ENCODE data around the gene SLC35E1. TPM values are rescaled to one million over a fixed set of nuclear protein-coding genes. Genes with fewer than 3 reads are reported as not detected.

SLC35E1 gene
- total and polyA plus RNA-seq, 2 of the 4 experiments (the other 2 are of a cell fraction) = 22.6 to 38.0 TPM

DNA sequence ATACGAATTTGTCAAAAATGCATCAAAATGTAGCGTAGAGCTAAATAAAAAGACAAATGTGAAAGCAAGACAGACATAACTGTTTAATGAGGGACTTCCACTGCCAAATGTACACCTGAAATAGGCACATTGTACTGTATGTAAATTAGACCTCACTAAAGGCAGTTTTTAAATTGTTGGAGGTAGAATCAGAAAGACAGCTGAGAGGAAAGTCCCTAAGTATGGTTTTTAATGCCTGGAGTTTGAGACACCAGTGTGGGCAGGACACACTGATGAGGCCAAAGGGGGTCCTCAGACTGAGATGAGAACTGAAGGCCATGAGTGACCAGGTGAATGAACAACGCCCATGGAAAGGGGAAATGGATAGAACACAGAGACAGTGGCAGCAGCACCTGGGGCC lies 32.9 kb upstream of the SLC35E1 start:
- H3K14ac ChIP-seq (replicated peaks; ENCODE audit: low read depth, low read length) = no peak overlapping the region
- no peak overlapping the region for H2AK9ac ChIP-seq (replicated peaks; ENCODE audit: low read depth, low read length, poor library complexity)
- H3K9me1 ChIP-seq (ENCODE audit: insufficient read depth, low read length) = peaks cover 51% of the 10 kb centered on the region
- dilution Hi-C loops (cut with HindIII; ENCODE audit: low sequenced_read_pairs, unreplicated experiment) (no loop called here), intact Hi-C loops (cut with micrococcal nuclease) (no loop called here), in situ Hi-C loops (cut with MboI; ENCODE audit: low sequenced_read_pairs) (no loop called here)
- peaks cover 36 to 96% of the 10 kb centered on the region in 2 experiments for H3K79me1 ChIP-seq (ENCODE audit: low read depth in 1 of 2, low read length in 2 of 2)
- no peak overlapping the region for H3K27ac ChIP-seq (ENCODE audit: insufficient read depth, low read length)
- DNase-seq = no peak
- H3K4me3 ChIP-seq (ENCODE audit: insufficient read depth, low read depth, low read length) = no peak overlapping the region
- no peaks in the 10 kb centered on the region for H3K27me3 ChIP-seq (ENCODE audit: control insufficient read depth, insufficient read depth, low read length)
- no peak overlapping the region for H2BK120ac ChIP-seq (ENCODE audit: low read depth, low read length)
- no peak overlapping the region for H2BK5ac ChIP-seq (ENCODE audit: low read depth, low read length, poor library complexity, severe bottlenecking)
- H2BK20ac ChIP-seq (ENCODE audit: low read depth, low read length) = no peak overlapping the region
- POLR2A ChIA-PET (ENCODE audit: unreplicated experiment) = no interaction called here
- no peak overlapping the region for H2BK15ac ChIP-seq (ENCODE audit: low read depth, low read length)
- no peaks in the 10 kb centered on the region for H3K9me3 ChIP-seq (ENCODE audit: control insufficient read depth, insufficient read depth, low read length)
- no peak overlapping the region for H3K4me2 ChIP-seq (ENCODE audit: low read depth, low read length)
- no peaks in the 10 kb centered on the region for H3K36me3 ChIP-seq (ENCODE audit: control insufficient read depth, insufficient read depth, low read length)
- H3K56ac ChIP-seq (ENCODE audit: extremely low read depth, insufficient read depth, low read length) = no peak overlapping the region
- H3K4ac ChIP-seq (ENCODE audit: low read depth, low read length) = no peak overlapping the region
- no peak overlapping the region for H4K8ac ChIP-seq (ENCODE audit: low read depth in 2 of 2, low read length in 2 of 2)
- H3K4me1 ChIP-seq (ENCODE audit: control insufficient read depth, insufficient read depth, low read length) = peaks cover 13% of the 10 kb centered on the region
- H3K18ac ChIP-seq (ENCODE audit: low read depth, low read length) = no peak overlapping the region
- TF ChIP-seq POLR2A (IDR thresholded peaks at IDR 0.05; ENCODE audit: low read depth, low read length) = no peak
- TF ChIP-seq, protein P1, sequence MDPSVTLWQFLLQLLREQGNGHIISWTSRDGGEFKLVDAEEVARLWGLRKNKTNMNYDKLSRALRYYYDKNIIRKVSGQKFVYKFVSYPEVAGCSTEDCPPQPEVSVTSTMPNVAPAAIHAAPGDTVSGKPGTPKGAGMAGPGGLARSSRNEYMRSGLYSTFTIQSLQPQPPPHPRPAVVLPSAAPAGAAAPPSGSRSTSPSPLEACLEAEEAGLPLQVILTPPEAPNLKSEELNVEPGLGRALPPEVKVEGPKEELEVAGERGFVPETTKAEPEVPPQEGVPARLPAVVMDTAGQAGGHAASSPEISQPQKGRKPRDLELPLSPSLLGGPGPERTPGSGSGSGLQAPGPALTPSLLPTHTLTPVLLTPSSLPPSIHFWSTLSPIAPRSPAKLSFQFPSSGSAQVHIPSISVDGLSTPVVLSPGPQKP (IDR thresholded peaks at IDR 0.05; ENCODE audit: borderline replicate concordance, low read depth, low read length) = no peak
- TF ChIP-seq CHD1 (IDR thresholded peaks at IDR 0.05; ENCODE audit: low read depth, low read length) = no peak
- no peak for TF ChIP-seq MAFK (IDR thresholded peaks at IDR 0.05; ENCODE audit: low read depth, low read length)
- no peak for TF ChIP-seq FOS (IDR thresholded peaks at IDR 0.05; ENCODE audit: low read depth, low read length)
- TF ChIP-seq NFE2L2 (IDR thresholded peaks at IDR 0.05; ENCODE audit: low read depth, low read length) = no peak
- TF ChIP-seq SMC3 (IDR thresholded peaks at IDR 0.05; ENCODE audit: low read depth, low read length) = no peak
- no peak for TF ChIP-seq CEBPB (IDR thresholded peaks at IDR 0.05; ENCODE audit: low read depth, low read length)
- TF ChIP-seq MAZ (IDR thresholded peaks at IDR 0.05; ENCODE audit: borderline replicate concordance, low read depth, low read length) = no peak
- TF ChIP-seq MXI1 (IDR thresholded peaks at IDR 0.05; ENCODE audit: borderline replicate concordance, low read depth, low read length) = no peak
- TF ChIP-seq BHLHE40 (IDR thresholded peaks at IDR 0.05; ENCODE audit: low read depth, low read length) = no peak
- no peak for TF ChIP-seq RFX5 (IDR thresholded peaks at IDR 0.05; ENCODE audit: low read depth, low read length)
- no peak for TF ChIP-seq RAD21 (IDR thresholded peaks at IDR 0.05; ENCODE audit: low read length)
- TF ChIP-seq RCOR1 (IDR thresholded peaks at IDR 0.05; ENCODE audit: insufficient replicate concordance, low read length) = no peak
- no peak for TF ChIP-seq USF2 (IDR thresholded peaks at IDR 0.05; ENCODE audit: low read depth, low read length)
- TF ChIP-seq CTCF (conservative IDR thresholded peaks at IDR 0.05; ENCODE audit: low read depth, low read length) = no peak
- BruUV-seq (replicated peaks) = no TSS peak
- no peak overlapping the region for H2AK5ac ChIP-seq (ENCODE audit: low read depth, low read length)
- WGBS, 2 experiments (ENCODE audit: extremely low coverage in 2 of 2, insufficient read length in 1 of 2) = no CpG with 5 or more reads among the region's 3 CpGs
- H4K20me1 ChIP-seq (ENCODE audit: insufficient read depth, low read length) = peaks cover 94% of the 10 kb centered on the region
- H3K9ac ChIP-seq (ENCODE audit: low read depth, low read length) = no peak overlapping the region
- no peak for ATAC-seq (ENCODE audit: low read depth)
- no peak overlapping the region for H4K5ac ChIP-seq (ENCODE audit: low read depth, low read length)
- CTCF ChIA-PET = no interaction called here
- no peak overlapping the region for H3K23ac ChIP-seq (ENCODE audit: low read depth, low read length)
- H2AFZ ChIP-seq (replicated peaks; ENCODE audit: low read length, poor library complexity) = no peak overlapping the region
- no peak overlapping the region for H4K91ac ChIP-seq (ENCODE audit: insufficient read depth, low read depth, low read length)

All from IMR-90 (cell line).